Measurements from ENCODE around the gene BPIFB4.
"Not testable (repeated sequence)": the region's sequence is repeated elsewhere in the genome, so short reads cannot be mapped to it uniquely, and the experiment has no call there.

BPIFB4 gene

DNA sequence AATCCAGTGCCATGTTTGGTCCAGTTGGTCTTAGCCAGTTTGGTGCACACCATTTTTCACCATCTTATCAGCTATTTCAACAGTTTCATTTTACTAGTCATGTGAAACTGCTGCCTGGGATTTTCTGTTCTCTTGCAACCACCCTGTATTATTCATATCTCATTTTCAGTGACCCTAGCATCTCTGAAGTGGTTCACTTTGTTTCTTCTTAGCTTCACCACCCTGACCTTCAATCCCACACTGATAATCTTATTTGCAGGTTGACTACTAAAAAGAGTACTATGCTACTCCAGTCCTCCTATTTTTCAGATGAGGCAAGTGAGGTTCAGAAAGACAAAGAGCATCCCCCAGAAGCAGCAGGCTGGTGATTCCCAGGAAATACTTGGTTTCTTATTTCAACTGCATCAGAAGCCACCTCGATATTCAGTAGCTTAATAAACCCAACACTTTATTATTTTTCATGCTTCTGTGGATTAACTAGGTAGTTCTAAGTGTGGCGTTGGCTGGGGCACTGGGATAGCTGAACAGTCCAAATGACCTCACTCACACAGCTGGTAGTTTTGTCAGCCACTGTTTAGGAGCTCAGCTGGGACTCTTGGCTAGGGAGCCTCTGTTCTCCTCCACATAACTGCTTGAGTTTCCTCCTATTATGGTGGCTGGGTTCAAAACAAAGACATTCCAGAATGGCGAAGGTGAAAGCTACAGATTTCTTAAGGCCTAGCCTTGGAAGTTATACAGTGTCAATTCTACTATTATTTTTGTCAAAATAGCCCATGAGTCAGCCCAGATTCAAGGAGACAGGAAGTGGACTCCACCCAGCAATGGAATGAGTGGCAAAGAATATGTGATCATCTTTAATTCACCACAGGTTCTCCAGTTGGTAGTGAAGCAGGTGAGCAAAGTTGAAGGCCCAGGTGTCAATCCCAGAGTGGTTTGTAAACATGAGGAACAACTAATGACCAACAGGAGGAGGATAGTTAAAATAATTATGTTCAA, 40.6 kb downstream of the BPIFB4 start:
- DNase-seq (ENCODE audit: low read depth in 2 of 2): no peak

DNA sequence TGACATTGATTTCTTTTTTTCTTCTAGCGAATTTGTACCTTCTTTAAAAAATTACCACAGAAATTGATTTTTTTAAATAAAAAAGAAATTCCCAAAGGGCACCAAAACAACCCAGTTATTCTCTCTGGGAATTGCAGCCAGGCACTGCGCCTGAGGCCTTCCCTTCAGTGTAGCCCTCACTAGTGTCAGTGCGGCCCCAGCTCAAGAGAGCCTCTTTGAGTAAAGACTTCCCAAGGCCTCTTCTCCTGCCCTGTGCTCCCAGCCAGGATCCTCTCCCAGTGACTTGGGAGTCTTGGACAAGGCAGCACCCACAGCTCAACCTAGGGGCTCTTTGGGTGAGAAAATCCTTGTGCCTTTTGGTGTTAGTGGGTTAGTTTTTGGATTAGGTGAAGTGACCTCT, 41.5 kb downstream of the BPIFB4 start:
- no peak for DNase-seq (ENCODE audit: low read depth in 2 of 2)

DNA sequence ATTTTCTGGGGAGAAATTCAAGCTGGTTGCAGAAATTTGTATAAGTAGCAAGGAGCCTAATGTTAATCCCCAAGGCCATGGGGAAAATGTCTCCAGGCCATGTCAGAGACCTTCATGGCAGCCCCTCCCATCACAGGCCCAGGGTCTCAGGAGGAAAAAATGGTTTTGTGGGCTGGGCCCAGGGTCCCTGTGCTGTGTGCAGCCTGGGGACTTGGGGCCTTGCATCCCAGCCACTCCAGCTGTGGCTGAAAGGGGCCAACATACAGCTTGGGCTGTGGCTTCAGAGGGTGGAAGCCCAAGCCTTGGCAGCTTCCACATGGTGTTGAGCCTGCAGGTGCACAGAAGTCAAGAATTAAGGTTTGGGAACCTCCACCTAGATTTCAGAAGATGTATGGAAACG, 42.9 kb downstream of the BPIFB4 start:
- DNase-seq (ENCODE audit: low read depth in 2 of 2): not testable (repeated sequence)

DNA sequence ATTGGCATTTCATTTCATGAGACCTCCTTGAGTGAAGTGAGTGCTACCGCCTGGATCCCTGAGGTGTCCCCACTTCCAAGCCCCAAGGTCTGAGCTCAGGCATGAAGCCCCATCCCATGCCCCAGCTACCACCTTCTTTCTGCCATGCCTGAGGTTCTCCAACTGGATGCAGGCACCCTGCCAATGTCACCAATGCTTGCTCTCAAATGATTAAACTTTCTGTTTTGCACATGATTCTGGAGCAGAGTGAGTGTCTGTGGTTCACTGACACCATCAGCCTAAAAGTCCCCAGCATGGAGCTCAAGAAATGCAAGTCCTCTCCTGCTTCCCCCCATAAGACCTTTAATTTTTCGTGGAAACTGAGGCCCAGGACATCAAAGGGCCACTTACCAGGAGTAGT, 44.8 kb downstream of the BPIFB4 start:
- DNase-seq (ENCODE audit: low read depth in 2 of 2): no peak

DNA sequence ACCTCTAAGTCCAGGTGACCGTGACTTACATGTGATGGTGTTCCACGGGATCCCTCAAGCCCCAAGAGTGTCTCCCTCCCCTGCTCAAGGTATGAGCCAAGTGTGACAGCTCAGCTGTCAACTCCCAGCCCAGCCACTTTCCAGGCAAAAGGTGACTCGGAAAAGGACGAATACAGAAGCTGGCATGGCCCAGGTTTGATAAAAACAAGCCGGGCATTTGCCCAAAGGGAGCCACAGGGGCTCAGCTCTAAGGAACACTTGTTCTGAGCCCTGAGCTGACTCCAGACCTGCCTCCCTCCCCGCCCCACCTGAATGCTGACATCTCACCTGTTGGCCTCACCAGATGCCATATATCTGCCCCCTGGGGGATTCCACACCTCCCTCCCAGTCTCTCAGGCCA, 45.6 kb downstream of the BPIFB4 start:
- no peak for DNase-seq (ENCODE audit: low read depth in 2 of 2)

DNA sequence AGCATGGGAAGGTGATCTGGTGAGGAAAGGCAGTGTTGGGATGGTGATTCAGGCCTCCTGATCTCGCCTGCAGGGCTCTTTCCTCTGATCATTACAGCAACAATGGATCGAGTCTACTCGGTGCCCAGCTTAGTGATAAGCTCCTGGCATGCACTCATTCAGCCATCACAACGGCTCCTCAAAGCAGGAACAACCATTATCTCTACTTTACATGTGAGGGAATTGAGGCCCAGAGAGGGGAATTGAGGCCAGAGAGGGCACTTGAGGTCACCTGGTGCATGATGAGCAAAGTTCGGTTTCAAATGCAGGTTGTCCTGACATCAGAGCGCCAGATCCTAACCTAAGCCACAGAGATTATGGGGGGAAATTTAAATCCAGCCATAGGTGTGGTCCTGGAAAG, 46.5 kb downstream of the BPIFB4 start:
- DNase-seq (ENCODE audit: low read depth in 2 of 2): no peak

DNA sequence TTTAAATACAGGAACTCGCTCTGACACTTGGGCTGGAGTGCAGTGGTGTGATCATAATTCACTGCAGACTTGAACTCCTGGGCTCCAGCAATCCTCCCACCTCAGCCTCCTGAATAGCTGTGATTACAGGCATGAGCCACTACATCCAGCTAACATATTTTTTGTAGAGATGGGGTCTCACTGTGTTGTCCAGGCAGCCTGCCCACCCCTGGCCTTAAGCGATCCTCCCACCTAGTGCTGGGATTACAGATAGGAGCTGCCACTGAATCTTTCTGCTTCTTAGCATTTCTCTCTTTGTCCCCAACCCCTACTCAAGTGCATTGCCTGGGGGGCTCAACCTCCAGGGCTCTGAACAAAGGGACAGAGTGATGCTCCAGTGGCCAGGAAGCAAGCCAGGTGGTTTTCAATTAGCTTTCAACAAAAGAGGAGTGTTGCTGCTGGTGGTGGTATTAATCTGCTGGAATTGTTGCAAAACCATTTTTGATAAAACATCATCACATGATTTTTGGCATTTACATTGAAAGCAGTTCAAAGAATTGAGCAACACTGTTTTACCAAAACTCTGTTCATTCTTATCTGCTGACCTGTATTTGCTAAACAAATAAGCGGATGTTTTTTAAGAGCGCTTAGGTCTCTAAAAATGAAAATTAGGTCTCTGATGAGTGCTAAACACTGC, 48.1 kb downstream of the BPIFB4 start:
- no peak for DNase-seq (ENCODE audit: low read depth in 2 of 2)

DNA sequence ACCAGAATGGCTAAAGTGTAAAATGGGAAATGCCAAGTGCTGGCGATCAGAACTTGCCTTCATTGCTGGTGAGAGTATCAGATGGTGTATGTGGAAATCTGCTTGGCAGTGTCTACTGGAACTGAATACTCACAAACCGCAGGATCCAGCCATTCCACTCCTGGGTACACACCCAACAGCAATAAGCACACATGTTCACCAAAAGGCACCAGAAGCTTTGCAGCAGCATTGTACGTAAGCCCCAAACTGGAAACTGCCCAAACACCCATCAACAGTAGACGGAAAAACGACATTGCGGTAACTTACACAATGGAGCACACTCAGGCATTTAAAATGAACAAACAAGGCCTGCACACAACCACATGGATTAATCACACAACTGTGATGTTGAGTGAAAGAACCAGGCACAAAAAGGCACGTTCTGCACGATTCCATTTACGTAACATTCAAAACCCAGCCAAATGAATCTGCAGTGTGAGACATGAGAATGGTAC, 51.2 kb downstream of the BPIFB4 start:
- no peak for DNase-seq (ENCODE audit: low read depth in 2 of 2)

DNA sequence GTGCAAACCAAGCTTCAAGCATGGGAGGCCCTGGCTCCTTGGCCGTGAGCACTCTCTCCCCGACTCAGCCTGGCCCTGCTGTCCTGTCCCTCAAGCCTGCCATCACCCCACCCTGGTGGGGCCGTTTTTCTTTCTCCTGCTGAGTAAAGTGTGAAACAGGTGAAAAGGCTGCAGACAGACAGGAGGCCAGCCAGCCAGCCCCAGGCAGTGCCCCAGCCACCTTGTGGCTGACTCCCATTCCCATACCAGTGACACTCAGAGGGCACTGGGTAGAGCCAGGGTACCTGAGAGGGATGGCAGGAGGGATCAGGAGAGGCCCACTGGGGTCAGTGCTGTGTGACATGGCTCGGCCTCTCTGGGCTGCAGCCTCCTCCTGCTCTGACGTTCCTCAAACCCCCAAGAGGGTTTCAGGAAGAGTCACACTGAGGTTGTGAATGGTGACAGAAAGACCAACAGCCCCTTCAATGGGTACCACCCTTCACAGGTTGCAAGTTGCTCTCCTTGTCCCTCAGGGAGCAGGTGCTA, 52.6 kb downstream of the BPIFB4 start:
- DNase-seq (ENCODE audit: low read depth in 2 of 2): no peak

DNA sequence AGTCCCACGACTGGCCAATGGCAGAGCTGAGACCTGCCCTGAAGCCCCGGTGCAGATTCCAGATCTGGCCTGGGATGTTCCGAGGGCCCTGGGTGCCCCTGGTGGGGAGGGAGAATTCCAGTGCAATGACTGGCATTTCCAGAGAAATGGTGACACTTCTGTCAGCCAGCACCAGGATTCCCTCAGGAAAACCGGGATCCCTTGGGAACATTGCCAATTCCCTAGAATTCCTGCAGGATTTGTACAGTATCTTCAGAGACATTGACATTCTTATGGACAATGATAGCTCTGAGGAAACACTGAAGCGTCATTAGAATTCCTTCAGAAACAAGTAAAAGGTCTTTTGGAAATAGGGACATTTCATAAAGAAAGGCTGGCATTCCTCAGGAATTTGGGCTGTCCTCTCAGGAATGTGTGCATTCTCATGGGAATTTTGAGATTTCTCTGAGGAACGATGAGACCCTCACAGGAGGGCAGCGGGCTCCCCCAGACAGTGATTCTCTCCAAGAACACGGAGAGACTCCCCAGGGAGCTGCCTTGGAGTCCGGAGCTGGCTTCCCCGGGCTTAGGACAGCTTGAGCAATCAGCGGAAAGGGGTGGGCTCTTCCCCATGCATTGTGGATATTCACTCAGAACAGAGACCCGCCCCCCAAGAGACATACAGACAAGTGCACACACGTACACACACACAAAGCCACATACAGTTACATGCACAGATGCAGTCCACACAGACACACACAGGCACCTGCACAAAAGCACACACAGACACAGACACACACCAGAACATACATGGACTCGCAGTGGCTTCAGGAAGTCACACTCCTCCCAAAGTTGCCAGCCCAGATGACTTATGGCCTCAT, 53.3 kb downstream of the BPIFB4 start:
- DNase-seq (ENCODE audit: low read depth in 2 of 2): no peak

DNA sequence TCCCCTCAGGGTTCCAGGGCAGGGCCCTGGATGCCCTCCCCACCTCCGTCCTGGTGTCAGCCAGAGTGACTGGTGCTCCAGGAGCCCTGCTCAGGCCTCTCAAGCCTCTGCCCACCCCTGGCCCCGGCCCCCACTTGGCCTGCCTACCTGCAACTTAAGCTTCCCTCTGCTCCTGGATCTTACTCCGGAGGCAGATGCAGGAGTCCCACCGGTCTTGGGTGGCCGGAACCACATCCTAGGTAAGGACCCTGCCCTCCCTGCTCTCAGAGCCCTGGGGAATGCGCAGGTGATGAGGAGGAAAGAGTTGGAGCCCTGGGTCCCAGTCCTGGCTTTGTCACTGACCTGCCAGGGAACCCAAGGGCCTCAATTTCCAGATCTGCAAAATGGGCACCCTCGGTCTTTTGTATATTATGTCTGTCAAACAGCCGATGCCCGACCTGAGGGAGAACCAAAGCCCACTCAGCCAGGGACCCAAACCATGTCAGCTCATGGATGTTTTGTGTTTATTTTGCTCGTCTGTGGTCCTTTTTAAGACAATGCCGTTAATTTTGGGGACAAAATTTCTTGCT, 54.0 kb downstream of the BPIFB4 start:
- no peak for DNase-seq (ENCODE audit: low read depth in 2 of 2)

DNA sequence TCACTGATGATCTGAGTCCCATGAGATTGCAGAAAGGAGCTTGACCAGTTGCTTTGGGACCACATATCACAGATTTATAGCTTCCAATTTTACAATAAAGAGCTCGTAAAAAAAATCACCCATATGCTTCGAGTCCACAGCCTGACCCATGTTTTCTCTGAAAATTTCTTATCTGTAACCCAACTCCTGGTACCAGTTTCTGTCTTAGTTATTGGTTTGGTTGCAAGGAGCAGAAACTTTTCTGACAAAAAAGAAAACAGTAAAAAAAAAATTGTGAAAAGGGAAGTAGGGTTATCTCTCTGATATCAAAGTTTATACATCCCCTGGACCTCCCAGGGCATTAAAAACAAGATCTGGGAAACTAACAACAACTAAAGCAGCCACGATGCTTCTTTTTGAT, 57.8 kb downstream of the BPIFB4 start:
- no peak for DNase-seq (ENCODE audit: low read depth in 2 of 2)

DNA sequence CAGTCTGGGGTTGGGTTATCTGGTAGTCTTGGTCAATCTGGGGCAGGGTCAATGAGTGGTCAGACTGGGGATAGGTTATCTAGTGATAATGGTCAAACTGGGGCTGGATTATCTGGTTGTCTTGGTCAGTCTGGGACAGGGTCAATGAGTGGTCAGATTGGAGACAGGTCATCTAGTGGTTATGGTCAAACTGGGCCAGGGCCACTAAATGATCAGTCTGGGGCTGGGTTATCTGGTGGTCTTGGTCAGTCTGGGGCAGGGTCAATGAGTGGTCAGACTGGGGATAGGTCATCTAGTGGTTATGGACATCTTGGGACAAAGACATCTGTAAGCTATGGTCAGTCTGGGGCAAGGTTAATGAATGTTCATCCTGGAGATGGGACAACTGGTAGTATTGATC, 60.0 kb downstream of the BPIFB4 start:
- DNase-seq (ENCODE audit: low read depth in 2 of 2): no peak

DNA sequence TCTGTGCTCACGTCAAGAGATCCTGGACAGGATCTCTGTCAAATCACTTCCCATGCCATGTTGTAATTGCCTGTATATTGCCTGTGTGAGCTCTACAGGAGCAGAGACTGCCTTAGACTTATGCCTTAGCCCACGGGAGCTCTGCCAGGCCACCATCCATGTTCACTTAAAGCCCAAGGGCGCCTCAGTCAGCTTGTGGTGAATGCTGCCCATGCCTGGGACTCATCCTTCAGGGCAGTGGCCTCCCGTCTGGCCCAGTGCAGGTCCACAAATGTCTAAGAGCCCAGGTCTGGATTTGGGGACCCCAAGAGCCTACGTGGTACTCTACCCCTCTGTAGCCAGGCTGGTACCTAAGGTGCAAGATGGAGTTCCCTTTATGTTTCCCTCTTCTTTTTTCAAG, 66.1 kb downstream of the BPIFB4 start:
- DNase-seq (ENCODE audit: low read depth in 2 of 2): no peak

DNA sequence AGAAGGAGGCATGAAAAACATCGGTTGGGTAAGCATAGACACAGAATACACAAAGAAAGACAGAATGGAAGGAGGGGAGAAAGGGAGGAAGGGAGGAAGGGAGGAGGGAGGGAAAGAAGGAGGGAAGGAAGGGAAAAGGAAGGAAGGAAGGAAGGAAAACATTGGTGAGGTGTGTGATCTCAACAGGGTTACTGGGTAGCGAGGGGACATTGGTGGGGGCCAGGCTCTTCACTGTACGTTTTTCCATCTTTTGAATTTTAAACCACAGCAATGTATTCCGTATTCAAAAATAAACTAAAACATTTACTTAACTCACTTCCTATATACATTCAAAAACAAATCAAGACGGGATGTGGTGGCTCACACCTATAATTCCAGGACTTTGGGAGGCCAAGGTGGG, 67.9 kb downstream of the BPIFB4 start:
- DNase-seq (ENCODE audit: low read depth in 2 of 2): no peak

DNA sequence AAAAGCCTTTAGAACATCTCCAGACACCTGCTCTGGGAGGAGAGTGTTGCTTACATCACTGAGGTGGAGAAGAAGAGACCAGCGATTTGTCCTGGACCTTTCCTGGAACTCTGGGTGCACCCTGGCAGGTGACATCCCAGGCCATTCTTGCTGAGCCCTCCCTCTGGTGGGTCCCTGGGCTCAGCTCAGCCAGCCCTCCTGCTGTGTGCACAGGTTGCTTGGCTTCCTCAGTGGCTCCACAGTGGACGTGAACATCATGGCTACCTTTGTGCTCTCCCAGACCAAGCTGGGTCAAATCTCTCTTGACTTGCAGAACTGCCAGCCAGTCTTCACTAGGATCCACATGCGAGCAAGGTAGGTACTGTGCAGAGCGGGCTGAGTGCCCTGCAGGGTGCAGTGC, 68.6 kb downstream of the BPIFB4 start:
- DNase-seq (ENCODE audit: low read depth in 2 of 2): no peak

DNA sequence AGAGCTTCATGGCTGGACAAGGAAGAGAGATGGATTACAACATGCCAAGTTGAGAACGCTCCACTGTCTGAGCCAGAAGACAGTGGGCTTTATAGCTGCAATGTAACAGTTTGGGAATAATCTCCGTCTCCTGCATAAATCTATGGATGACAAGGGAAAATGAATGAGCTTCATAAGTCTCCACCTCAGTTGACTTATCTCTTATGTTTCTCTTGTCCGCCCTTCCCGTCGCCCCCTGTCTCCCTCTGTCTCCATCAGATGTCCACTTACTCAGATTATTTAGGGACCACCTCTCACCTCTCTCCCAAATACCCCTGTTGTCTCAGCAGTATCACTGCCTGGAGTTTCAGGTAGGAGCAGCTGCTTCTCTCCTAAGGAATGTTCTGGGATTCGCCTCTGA, 74.8 kb downstream of the BPIFB4 start:
- no peak for DNase-seq (ENCODE audit: low read depth in 2 of 2)

DNA sequence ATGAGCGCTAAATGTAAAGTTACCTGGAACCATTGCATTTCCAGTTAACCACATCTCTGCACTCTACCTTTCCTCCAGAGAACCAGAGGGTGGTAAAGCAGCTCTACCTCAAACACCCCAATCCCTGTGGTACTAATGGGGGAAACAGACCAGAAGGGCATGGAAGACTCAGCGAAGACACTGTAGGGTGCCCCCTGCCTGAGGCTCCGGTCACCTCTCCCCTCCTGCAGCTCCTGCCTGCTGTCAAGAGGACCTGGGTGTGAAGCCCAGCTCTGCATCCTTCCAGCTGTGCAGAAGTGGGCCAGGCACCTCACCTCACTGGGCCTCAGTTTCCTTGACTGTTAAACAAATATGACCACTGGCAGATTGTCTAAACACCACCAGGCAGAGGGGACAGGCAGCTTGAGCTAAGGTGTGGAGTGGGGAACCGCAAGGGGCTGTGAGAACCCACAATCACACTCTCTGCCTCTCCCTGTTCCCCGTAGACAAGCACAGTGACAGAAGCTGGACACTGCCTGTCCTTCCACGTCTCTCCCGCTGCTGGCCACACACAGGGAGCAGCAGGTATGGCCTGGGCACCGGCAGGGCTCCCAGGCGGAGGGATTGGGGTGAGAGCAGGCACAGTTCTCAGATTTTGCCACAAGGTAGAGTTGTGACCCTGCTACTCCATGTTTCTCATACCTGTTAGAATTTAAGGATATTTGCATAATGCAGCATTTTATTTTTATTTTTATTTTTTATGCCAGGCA, 79.4 kb downstream of the BPIFB4 start:
- no peak for DNase-seq (ENCODE audit: low read depth in 2 of 2)

DNA sequence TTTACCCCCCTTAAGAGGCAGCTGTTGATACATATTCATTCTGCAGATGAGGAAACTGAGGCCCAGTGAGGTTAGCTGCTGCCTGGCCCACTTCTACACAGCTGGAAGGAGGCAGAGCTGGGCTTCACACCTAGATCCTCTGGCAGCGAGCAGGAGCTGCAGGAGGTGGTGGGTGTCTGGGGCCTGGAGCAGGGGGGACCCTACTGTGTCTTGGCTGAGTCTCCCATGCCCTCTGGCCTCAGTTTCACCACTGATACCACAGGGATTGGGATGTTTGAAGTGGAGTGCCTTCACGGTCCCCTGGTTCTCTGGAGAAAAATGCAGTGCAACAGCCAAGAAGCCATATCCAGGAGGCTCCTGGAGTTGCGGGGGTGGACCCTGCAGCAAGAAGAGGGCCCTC, 80.3 kb downstream of the BPIFB4 start:
- DNase-seq (ENCODE audit: low read depth in 2 of 2): no peak

DNA sequence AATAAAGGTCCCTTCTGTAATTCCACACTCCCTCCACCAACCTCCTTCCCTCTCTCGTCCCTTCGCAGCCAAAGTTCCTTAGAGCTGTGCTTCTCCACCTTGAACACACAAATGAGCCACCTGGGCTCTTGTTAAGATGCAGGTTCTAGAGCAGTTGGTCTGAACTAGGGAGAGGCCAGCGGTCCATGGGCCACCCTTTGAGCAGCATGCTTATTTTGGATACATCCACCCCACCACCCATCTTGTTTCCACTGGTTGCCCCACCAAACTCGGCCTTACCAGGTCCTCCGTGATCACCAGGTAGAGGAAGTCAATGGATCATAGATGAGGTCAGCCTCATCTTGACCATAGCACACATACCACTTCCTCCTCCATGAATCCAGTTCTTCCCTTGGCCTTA, 81.2 kb downstream of the BPIFB4 start:
- DNase-seq (ENCODE audit: low read depth in 2 of 2): no peak
